Thymus (tissue), 11 donors: ENCODE data around the gene DDX23. TPM values are rescaled to one million over a fixed set of nuclear protein-coding genes. Genes with fewer than 3 reads are reported as not detected.
"Not testable (repeated sequence)": the region's sequence is repeated elsewhere in the genome, so short reads cannot be mapped to it uniquely, and the experiment has no call there.

ENCODE experiments used
- DNase-seq, 9 donors: peaks; one replicate each; pipeline ENCODE4 v3.0.0-alpha.2; 2013; ENCODE audit warnings: low spot score in 9 of 9, low read depth in 6 of 9, missing footprints in 1 of 9
- H3K27ac ChIP-seq, 2 donors: one replicate each; pipeline ENCODE4 v1.5.1; 2013; ENCODE audit warnings: control low read depth in 1 of 2, low read depth in 1 of 2, low read length in 1 of 2, mild to moderate bottlenecking in 1 of 2, moderate library complexity in 1 of 2
- H3K27me3 ChIP-seq, 2 donors: one replicate each; pipeline ENCODE4 v1.5.1; 2013; ENCODE audit warnings: low read length in 1 of 2; ENCODE audit not compliant: control insufficient read depth in 2 of 2, insufficient read depth in 1 of 2
- H3K36me3 ChIP-seq, 2 donors: one replicate each; pipeline ENCODE4 v1.5.1; 2013; ENCODE audit warnings: low read length in 1 of 2, mild to moderate bottlenecking in 1 of 2, moderate library complexity in 1 of 2; ENCODE audit not compliant: control insufficient read depth in 2 of 2, insufficient read depth in 2 of 2
- H3K4me1 ChIP-seq, 2 donors: one replicate each; pipeline ENCODE4 v1.5.1; 2013; ENCODE audit warnings: low read length in 2 of 2; ENCODE audit not compliant: control insufficient read depth in 2 of 2, insufficient read depth in 2 of 2
- H3K4me3 ChIP-seq, 2 donors: one replicate each; pipeline ENCODE4 v1.5.1; 2013; ENCODE audit warnings: low read length in 2 of 2, control low read depth in 1 of 2, mild to moderate bottlenecking in 1 of 2
- H3K9me3 ChIP-seq, 2 donors: one replicate each; pipeline ENCODE4 v1.5.1; 2013; ENCODE audit warnings: low read length in 1 of 2, mild to moderate bottlenecking in 1 of 2; ENCODE audit not compliant: control insufficient read depth in 2 of 2, insufficient read depth in 1 of 2
- WGBS: extraction: QIAGEN DNeasy Blood & Tissue Kit; methylation state at CpG from one replicate; pipeline ENCODE4 v1.1.7; 2013; 5-methylcytosine and 5-hydroxymethylcytosine counted together
- polyA plus RNA-seq: library from polyadenylated mRNA; stranded (reverse); fragments of 200-250 nt; gene quantifications from one replicate; pipeline ENCODE4 v1.2.3, GENCODE V29; 2013
- total RNA-seq: library from RNA; stranded (reverse); fragments of 120-200 nt; gene quantifications from one replicate; pipeline ENCODE4 v1.2.4, GENCODE V29; 2013
- donor health status: healthy.

DDX23 gene
- total and polyA plus RNA-seq, 2 donors = 61.3 to 96.6 TPM

DNA sequence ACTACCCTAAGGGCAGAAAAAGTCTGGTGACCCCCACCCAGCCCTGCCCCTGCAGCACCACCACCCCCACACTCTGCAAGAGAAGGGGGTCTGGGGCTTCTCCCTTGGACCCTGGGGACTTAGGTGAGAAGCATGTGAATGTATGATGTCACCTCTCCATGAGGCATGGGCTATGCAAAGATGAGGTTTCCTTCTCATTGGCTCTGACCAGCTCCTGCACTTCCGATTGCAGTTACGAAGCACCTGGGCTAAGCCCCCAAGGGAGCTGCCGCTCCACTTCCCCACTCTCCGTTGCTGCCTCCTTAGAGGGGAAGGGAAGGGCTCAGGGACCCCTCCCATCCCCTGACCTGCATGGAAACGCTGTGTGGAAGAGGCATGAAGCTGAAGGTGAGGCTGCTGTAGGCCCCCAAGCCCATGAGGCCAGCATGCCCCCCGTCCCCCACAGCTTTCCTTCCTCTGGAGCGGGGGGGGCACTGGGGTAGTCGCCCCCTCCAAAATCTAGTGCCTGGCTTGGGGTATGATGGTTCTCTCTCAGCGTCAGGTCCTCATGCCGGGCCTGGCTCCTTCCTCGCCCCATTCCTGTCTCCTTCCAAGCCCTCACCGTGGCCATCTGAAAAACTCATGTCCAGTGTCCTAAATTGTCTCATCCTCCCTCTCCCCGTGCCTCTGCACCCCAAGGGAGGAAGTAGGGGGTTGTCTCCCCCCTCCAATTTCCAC lies 5.5 kb upstream of the DDX23 start:
- Histone ChIP-seq H3K4me1 (peaks cover 5 to 8% of the 10 kb centered on the region in 2 donors), H3K4me3 (no peak overlapping the region), H3K27ac (no peak overlapping the region), H3K27me3 (peaks cover 0 to 10% of the 10 kb centered on the region in 2 donors), H3K36me3 (no peaks in the 10 kb centered on the region), H3K9me3 (peaks cover 0 to 2% of the 10 kb centered on the region in 2 donors)
- no peak for DNase-seq
- WGBS = 95% methylated on average over 13 of the region's 13 CpGs

DNA sequence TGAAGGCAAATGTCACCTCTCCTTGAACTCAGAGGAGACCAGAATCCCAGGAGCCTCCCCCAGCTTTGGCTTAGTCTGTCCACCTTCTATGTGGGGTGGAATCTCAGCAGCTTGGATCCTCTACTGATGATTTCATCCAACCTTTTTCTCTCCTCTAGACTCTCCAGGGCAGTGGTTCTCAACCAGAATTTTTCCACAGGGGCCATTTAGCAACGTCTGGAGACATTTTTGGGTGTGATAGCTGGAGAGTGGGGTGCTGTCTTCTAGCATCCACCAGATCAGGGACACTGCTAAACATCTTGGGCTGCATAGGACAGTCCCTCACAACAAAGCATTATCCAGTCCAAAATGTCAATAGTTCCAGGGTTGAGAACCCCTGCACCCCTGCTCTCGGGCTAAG lies 4.4 kb upstream of the DDX23 start:
- DNase-seq = no peak
- Histone ChIP-seq H3K27ac (no peak overlapping the region), H3K27me3 (peaks cover 0 to 6% of the 10 kb centered on the region in 2 donors), H3K4me3 (no peak overlapping the region), H3K36me3 (no peaks in the 10 kb centered on the region), H3K9me3 (no peaks in the 10 kb centered on the region), H3K4me1 (peaks cover 6 to 8% of the 10 kb centered on the region in 2 donors)
- WGBS = 89% methylated on average over 2 of the region's 2 CpGs

DNA sequence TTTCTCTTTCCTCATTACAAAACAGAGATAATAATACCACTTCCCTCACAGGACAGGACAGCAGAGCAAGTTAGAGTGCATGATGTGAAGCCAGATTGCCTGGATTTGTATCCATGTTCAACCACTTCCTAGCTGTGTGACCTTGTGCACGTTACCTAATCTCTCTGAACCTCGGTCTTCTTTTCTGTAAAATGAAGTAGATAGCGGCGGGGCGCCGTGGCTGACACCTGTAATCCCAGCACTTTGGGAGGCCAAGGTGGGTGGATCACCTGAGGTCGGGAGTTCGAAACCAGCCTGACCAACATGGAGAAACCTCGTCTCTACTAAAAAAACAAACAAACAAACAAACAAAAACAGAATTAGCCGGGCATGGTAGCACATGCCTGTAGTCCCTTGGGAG lies 3.0 kb upstream of the DDX23 start:
- not testable (repeated sequence) for H3K27ac ChIP-seq, H3K4me3 ChIP-seq, H3K9me3 ChIP-seq, DNase-seq, H3K27me3 ChIP-seq
- 96% methylated on average over 10 of the region's 10 CpGs for WGBS
- peaks cover 0 to 11% of the 10 kb centered on the region in 2 donors for H3K36me3 ChIP-seq
- peaks cover 15 to 17% of the 10 kb centered on the region in 2 donors for H3K4me1 ChIP-seq

DNA sequence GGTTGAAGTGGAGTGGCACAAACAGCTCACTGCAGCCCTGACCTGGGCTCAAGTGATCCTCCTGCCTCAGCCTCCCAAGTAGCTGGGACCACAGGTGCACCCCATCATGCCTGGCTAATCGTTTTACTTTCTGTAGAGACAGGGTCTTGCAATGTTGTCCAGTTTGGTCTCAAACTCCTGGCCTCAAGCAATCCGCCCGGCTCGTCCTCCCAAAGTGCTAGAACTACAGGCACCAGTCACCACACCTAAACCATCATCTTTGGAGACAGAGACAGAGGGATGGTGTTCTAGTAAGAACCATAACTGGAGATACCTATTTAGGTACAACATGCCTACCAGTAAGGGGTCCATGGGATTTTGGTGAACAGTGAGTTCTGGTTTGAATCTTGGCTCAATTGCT lies 2.5 kb upstream of the DDX23 start:
- 97% methylated on average over 4 of the region's 4 CpGs for WGBS
- peaks cover 15 to 17% of the 10 kb centered on the region in 2 donors for H3K4me1 ChIP-seq

DNA sequence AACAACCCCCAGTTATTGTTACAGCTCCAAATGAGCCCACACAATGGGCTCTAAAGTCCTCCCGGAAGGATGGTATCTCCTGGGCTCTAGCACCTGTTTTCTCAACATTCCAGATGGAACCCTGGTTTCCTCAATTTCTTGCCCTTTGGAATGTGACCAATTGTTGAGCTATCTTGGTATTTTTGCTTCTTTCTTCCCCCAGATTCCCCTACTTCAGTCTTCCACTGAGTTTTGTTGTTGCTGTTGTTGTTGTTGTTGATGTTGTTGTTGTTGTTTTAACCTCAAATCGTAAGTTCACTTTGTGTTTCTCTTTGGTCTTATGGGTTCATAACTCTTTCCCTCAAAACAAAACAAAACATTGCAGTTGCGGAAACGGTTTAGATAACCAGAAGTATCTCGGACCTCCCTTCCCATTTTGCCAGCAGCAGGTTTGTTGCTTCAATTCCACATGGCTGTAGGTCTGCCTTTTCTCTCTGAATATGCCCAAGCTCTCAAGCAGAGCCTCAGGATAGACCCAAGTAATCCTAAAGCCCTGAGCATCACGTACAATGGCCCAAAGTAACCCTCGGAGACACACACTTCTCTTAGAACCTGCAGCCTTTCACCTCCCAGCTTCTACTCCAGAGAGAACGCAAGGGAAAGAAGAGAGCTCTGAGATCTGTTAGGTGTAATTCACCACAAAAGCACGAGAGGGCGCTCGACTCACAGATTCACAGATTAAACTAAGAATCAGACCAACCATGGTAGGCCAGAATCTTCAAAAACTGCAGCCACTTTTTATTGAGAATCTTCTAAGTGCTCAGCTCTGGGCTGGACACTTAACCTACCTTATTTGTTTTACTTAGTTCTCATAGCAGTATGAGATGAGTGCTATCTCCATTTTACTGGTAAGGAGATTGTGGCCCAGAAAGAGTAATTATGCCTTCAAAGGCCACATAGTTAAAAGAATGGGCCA lies 1.0 kb upstream of the DDX23 start:
- WGBS = 2% methylated on average over 11 of the region's 11 CpGs
- no peaks in the 10 kb centered on the region for H3K9me3 ChIP-seq

More for the DNA sequence above, 2.5 kb upstream of the DDX23 start:
- Histone ChIP-seq H3K27ac (no peak overlapping the region), H3K9me3 (no peaks in the 10 kb centered on the region), H3K36me3 (peaks cover 4 to 13% of the 10 kb centered on the region in 2 donors), H3K4me3 (no peak overlapping the region), H3K27me3 (peaks cover 0 to 6% of the 10 kb centered on the region in 2 donors)
- no peak for DNase-seq

DNA sequence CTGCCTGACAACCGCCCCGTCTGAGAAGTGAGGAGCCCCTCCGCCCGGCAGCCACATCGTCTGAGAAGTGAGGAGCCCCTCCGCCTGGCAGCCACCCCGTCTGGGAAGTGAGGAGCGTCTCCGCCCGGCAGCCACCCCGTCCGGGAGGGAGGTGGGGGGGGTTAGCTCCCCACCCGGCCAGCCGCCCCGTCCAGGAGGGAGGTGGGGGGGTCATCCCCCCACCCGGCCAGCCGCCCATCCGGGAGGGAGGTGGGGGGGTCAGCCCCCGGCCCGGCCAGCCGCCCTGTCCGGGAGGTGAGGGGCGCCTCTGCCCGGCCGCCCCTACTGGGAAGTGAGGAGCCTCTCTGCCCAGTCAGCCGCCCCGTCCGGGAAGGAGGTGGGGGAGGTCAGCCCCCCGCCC lies 9.9 kb downstream of the DDX23 start:
- H3K27ac ChIP-seq, H3K9me3 ChIP-seq, H3K4me1 ChIP-seq, H3K4me3 ChIP-seq, H3K27me3 ChIP-seq, DNase-seq: not testable (repeated sequence)
- H3K36me3 ChIP-seq = peaks cover 57 to 72% of the 10 kb centered on the region in 2 donors
- 96% methylated on average over 29 of the region's 29 CpGs for WGBS

More for the DNA sequence above, 1.0 kb upstream of the DDX23 start:
- peaks cover 15 to 17% of the 10 kb centered on the region in 2 donors for H3K4me1 ChIP-seq
- H3K27ac ChIP-seq = peak overlapping the region; percentile 72 to 76
- peak overlapping the region; percentile 64 to 99 for H3K4me3 ChIP-seq
- H3K36me3 ChIP-seq = peaks cover 10 to 17% of the 10 kb centered on the region in 2 donors
- H3K27me3 ChIP-seq = peaks cover 0 to 6% of the 10 kb centered on the region in 2 donors
- DNase-seq = peak; percentile 76 to 99 (median 95)

DNA sequence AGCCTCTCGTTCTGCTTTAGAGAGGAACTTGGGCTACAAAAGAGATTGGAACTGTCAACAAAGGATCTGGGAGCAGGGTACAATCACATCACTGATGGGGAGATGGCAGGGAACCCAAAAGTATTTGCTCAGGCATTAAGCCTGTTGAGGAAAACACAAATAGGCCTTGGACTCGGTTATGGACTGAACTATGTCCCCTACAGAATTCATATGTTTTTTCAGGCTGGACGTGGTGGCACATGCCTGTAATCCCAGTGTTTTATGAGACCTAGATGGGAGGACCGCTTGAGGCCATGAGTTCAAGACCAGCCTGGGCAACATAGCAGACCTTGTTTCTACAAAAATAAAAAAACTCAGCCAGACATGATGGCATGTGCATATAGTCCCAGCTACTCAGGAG lies 13.9 kb downstream of the DDX23 start:
- Histone ChIP-seq H3K36me3 (peaks cover 67 to 76% of the 10 kb centered on the region in 2 donors), H3K9me3 (no peaks in the 10 kb centered on the region), H3K4me3 (no peak overlapping the region), H3K4me1 (no peaks in the 10 kb centered on the region), H3K27ac (no peak overlapping the region), H3K27me3 (no peaks in the 10 kb centered on the region)
- WGBS = 98% methylated on average over 4 of the region's 4 CpGs
- DNase-seq = no peak

DNA sequence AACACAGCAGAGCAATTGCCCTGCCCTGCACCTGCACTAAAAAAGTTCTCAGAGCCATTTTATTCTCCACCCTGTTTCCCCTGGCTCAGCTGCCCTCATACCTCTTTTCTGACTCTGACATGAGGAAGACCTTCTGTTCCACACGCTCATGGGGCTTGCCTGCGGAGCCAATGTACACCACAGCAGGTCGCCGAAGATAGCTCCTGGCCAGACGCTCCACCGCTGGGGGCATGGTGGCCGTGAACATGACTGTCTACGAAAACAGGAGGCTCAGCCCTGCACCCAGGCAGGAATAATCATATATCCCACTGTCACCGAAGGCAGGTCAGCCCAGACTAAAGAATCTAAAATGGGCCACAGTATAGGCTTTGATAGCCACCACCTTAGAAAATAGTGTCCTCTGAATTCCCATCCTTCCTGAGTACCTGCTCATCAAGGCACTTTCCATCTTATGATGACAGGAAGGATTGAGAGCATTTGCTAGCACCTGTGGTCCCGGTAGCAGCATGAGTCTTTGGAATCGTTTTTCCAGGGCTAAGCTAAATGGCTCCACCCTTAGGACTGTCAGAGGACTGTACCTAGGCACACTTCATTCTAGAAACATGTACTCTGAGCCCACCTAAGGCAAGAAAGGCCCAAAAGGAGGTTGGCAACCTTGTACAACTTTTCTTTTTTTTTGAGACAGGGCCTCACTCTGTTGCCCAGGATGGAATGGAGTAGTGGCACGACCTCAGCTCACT lies 19.5 kb downstream of the DDX23 start:
- no peak for DNase-seq
- peaks cover 92 to 97% of the 10 kb centered on the region in 2 donors for H3K36me3 ChIP-seq
- no peak overlapping the region for H3K4me3 ChIP-seq
- H3K9me3 ChIP-seq = no peaks in the 10 kb centered on the region
- H3K4me1 ChIP-seq = no peaks in the 10 kb centered on the region
- 97% methylated on average over 12 of the region's 12 CpGs for WGBS
- H3K27me3 ChIP-seq = no peaks in the 10 kb centered on the region
- H3K27ac ChIP-seq = no peak overlapping the region
